ENCODE results near the gene MS4A4A.

MS4A4A gene

GRCh38 chr11:60303661-60304060 lies 23.2 kb downstream of the MS4A4A start:
- no peak for DNase-seq (ENCODE audit: low read depth)

- DNase-seq (ENCODE audit: low read depth), result no peak
Measured at GRCh38 chr11:60305906-60306619, 25.6 kb downstream of the MS4A4A start.

- no peak for DNase-seq (ENCODE audit: low read depth)
Measured at GRCh38 chr11:60307507-60308195, 27.2 kb downstream of the MS4A4A start.

GRCh38 chr11:60310407-60310998 lies 30.0 kb downstream of the MS4A4A start:
- DNase-seq (ENCODE audit: low read depth), result no peak

GRCh38 chr11:60314635-60315321 lies 34.3 kb downstream of the MS4A4A start:
- no peak for DNase-seq (ENCODE audit: low read depth)

- DNase-seq (ENCODE audit: low read depth), result no peak
Measured at GRCh38 chr11:60315871-60316270, 35.4 kb downstream of the MS4A4A start.

- no peak for DNase-seq (ENCODE audit: low read depth)
Measured at GRCh38 chr11:60316317-60316716, 35.9 kb downstream of the MS4A4A start.

- DNase-seq (ENCODE audit: low read depth), result no peak
Measured at GRCh38 chr11:60318726-60319125, 38.3 kb downstream of the MS4A4A start.

GRCh38 chr11:60321051-60321450 lies 40.6 kb downstream of the MS4A4A start:
- no peak for DNase-seq (ENCODE audit: low read depth)

- no peak for DNase-seq (ENCODE audit: low read depth)
Measured at GRCh38 chr11:60326955-60327354, 46.5 kb downstream of the MS4A4A start, which contains the start of gene MS4A6E. TSS of gene MS4A6E (plus strand) at chr11:60327255. CDS start at chr11:60334896, 7,641 bp downstream.

- DNase-seq (ENCODE audit: low read depth), result no peak
Measured at GRCh38 chr11:60328460-60328859, 48.0 kb downstream of the MS4A4A start.

- no peak for DNase-seq (ENCODE audit: low read depth)
Measured at GRCh38 chr11:60332846-60333245, 52.4 kb downstream of the MS4A4A start.

GRCh38 chr11:60334005-60334620 lies 53.6 kb downstream of the MS4A4A start:
- DNase-seq (ENCODE audit: low read depth), result peak; percentile 58

GRCh38 chr11:60336767-60337391 lies 56.4 kb downstream of the MS4A4A start:
- DNase-seq (ENCODE audit: low read depth), result no peak

- no peak for DNase-seq (ENCODE audit: low read depth)
Measured at GRCh38 chr11:60338053-60338452, 57.6 kb downstream of the MS4A4A start.

GRCh38 chr11:60339356-60339755 lies 58.9 kb downstream of the MS4A4A start:
- DNase-seq (ENCODE audit: low read depth), result no peak

- no peak for DNase-seq (ENCODE audit: low read depth)
Measured at GRCh38 chr11:60343094-60343704, 62.7 kb downstream of the MS4A4A start.

- no peak for DNase-seq (ENCODE audit: low read depth)
Measured at GRCh38 chr11:60344146-60344545, 63.7 kb downstream of the MS4A4A start.

GRCh38 chr11:60345489-60345888 lies 65.0 kb downstream of the MS4A4A start:
- no peak for DNase-seq (ENCODE audit: low read depth)

- no peak for DNase-seq (ENCODE audit: low read depth)
Measured at GRCh38 chr11:60347084-60347797, 66.8 kb downstream of the MS4A4A start.

GRCh38 chr11:60348116-60348515 lies 67.7 kb downstream of the MS4A4A start:
- no peak for DNase-seq (ENCODE audit: low read depth)
